ENCODE results near the gene HS3ST6. TPM values are rescaled to one million over a fixed set of nuclear protein-coding genes. Genes with fewer than 3 reads are reported as not detected.

HS3ST6 gene
- total RNA-seq, 2 experiments from 2014 or later, result not detected

GRCh38 chr16:1913327-1914083 is 4.7 kb downstream of the HS3ST6 start:
- no peaks in the 10 kb centered on the region for H3K4me1 ChIP-seq (ENCODE audit: insufficient read depth, low read length, poor library complexity, severe bottlenecking)
- no peak for DNase-seq (ENCODE audit: low spot score)
- POLR2A ChIA-PET, result no interaction called here
- no peak overlapping the region for H2AFZ ChIP-seq (ENCODE audit: low read length)
- intact Hi-C loops (cut with micrococcal nuclease; ENCODE audit: unreplicated experiment), result no loop called here
- H3K9me3 ChIP-seq (ENCODE audit: low read length), result no peaks in the 10 kb centered on the region
- H3K36me3 ChIP-seq (ENCODE audit: insufficient read depth, low read length), result no peaks in the 10 kb centered on the region
- no peak overlapping the region for H3K4me3 ChIP-seq (ENCODE audit: low read depth, low read length, poor library complexity, severe bottlenecking)
- H3K4me2 ChIP-seq (ENCODE audit: low read length), result no peak overlapping the region
- no peaks in the 10 kb centered on the region for H4K20me1 ChIP-seq (ENCODE audit: insufficient read depth, low read length)
- TF ChIP-seq CTCF (conservative IDR thresholded peaks at IDR 0.05; ENCODE audit: low read length) (no peak), EZH2phosphoT487 (IDR thresholded peaks at IDR 0.05; ENCODE audit: borderline replicate concordance, low read depth, low read length) (no peak)
- H3K79me2 ChIP-seq (ENCODE audit: insufficient read depth, low read depth, low read length), result no peaks in the 10 kb centered on the region
- no peaks in the 10 kb centered on the region for H3K9me2 ChIP-seq (ENCODE audit: insufficient read depth, low read length)
- no peak overlapping the region for H3K27ac ChIP-seq (ENCODE audit: low read depth, low read length, poor library complexity, severe bottlenecking)
- BruUV-seq (replicated peaks), result no TSS peak
- CTCF ChIA-PET (ENCODE audit: unreplicated experiment), result no interaction called here

- no peaks in the 10 kb centered on the region for H3K79me2 ChIP-seq (ENCODE audit: insufficient read depth, low read depth, low read length)
- DNase-seq (ENCODE audit: low spot score), result no peak
- H3K9me2 ChIP-seq (ENCODE audit: insufficient read depth, low read length), result no peaks in the 10 kb centered on the region
- no peaks in the 10 kb centered on the region for H3K36me3 ChIP-seq (ENCODE audit: insufficient read depth, low read length)
- no TSS peak for BruUV-seq (replicated peaks)
- H3K4me2 ChIP-seq (ENCODE audit: low read length), result no peak overlapping the region
- ChIA-PET CTCF (ENCODE audit: unreplicated experiment) (no interaction called here), POLR2A (no interaction called here)
- no peaks in the 10 kb centered on the region for H3K9me3 ChIP-seq (ENCODE audit: low read length)
- intact Hi-C loops (cut with micrococcal nuclease; ENCODE audit: unreplicated experiment), result no loop called here
- TF ChIP-seq EZH2phosphoT487 (IDR thresholded peaks at IDR 0.05; ENCODE audit: borderline replicate concordance, low read depth, low read length) (no peak), CTCF (conservative IDR thresholded peaks at IDR 0.05; ENCODE audit: low read length) (no peak)
- H4K20me1 ChIP-seq (ENCODE audit: insufficient read depth, low read length), result no peaks in the 10 kb centered on the region
- H3K27ac ChIP-seq (ENCODE audit: low read depth, low read length, poor library complexity, severe bottlenecking), result no peak overlapping the region
- no peak overlapping the region for H3K4me3 ChIP-seq (ENCODE audit: low read depth, low read length, poor library complexity, severe bottlenecking)
- H3K4me1 ChIP-seq (ENCODE audit: insufficient read depth, low read length, poor library complexity, severe bottlenecking), result no peaks in the 10 kb centered on the region
- no peak overlapping the region for H2AFZ ChIP-seq (ENCODE audit: low read length)
These were observed 6.0 kb downstream of the HS3ST6 start for GRCh38 chr16:1912215-1912543.

DNA sequence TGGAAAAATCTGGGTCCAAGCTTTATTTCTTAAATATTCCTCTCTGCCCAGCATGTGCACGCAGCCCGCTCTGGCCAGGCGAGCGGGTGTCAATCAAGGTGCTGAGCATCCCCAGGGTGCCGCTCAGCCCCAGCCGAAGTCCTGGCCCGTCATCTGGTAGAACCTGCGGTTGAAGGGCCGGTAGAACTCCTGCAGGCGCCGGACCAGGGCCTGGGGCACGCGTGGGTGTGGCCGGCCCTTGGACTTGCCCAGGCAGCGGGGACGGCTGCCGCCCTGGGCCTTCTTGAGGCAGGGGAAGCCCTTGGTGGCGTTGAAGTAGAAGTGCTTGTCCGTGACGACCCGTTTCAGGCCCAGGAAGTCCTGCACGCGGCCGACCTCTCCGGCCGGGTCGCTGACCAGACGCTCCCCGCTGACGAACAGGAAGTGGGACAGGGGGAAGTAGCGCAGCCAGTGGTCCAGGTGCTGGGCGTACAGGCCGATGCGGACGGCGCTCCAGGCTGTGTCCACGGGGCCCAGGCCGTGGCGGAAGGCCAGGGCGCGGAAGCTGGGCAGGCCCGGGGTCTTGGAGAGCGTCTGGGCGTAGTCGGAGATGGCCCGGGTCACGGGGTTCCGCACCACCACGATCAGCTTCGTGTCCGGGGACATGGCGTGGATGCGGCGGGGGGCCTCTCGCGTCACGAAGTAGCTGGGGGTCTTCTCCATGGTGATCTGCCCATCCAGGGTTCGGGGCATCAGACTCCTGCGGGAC is 6.6 kb downstream of the HS3ST6 start:
- ChIA-PET CTCF (ENCODE audit: unreplicated experiment) (no interaction called here), POLR2A (no interaction called here)
- H4K20me1 ChIP-seq (ENCODE audit: insufficient read depth, low read length), result no peaks in the 10 kb centered on the region
- DNase-seq (ENCODE audit: low spot score), result no peak
- no peak overlapping the region for H3K27ac ChIP-seq (ENCODE audit: low read depth, low read length, poor library complexity, severe bottlenecking)
- intact Hi-C loops (cut with micrococcal nuclease; ENCODE audit: unreplicated experiment), result no loop called here
- no TSS peak for BruUV-seq (replicated peaks)
- no peak overlapping the region for H3K4me2 ChIP-seq (ENCODE audit: low read length)
- no peak overlapping the region for H2AFZ ChIP-seq (ENCODE audit: low read length)
- no peaks in the 10 kb centered on the region for H3K9me2 ChIP-seq (ENCODE audit: insufficient read depth, low read length)
- no peaks in the 10 kb centered on the region for H3K36me3 ChIP-seq (ENCODE audit: insufficient read depth, low read length)
- TF ChIP-seq CTCF (conservative IDR thresholded peaks at IDR 0.05; ENCODE audit: low read length), result no peak
- TF ChIP-seq EZH2phosphoT487 (IDR thresholded peaks at IDR 0.05; ENCODE audit: borderline replicate concordance, low read depth, low read length), result no peak
- no peak overlapping the region for H3K4me3 ChIP-seq (ENCODE audit: low read depth, low read length, poor library complexity, severe bottlenecking)
- H3K9me3 ChIP-seq (ENCODE audit: low read length), result no peaks in the 10 kb centered on the region
- H3K79me2 ChIP-seq (ENCODE audit: insufficient read depth, low read depth, low read length), result no peaks in the 10 kb centered on the region
- H3K4me1 ChIP-seq (ENCODE audit: insufficient read depth, low read length, poor library complexity, severe bottlenecking), result no peaks in the 10 kb centered on the region

All from OCI-LY7 (cell line).